ENCODE data around the gene GALNT9. TPM values are rescaled to one million over a fixed set of nuclear protein-coding genes. Genes with fewer than 3 reads are reported as not detected.

Gene GALNT9
- total and polyA plus RNA-seq, 9 donors: 0.12 to 21.9 (median 1.3) TPM; not detected in 1

- H3K27me3 ChIP-seq: no peaks in the 10 kb centered on the region
- intact Hi-C loops (cut with DNase I): loop anchor here in 1 of 4 donors (10.0 kb wide), 1 partner anchor 236 kb away; no protein-coding TSS in a partner anchor
Measured at GRCh38 chr12:132168311-132169031, 160.9 kb downstream of the GALNT9 start.

GRCh38 chr12:132167611-132168310 is 161.6 kb downstream of the GALNT9 start:
- Histone ChIP-seq H3K9me3 (no peaks in the 10 kb centered on the region), H3K27ac (no peak overlapping the region), H3K36me3 (no peaks in the 10 kb centered on the region), H3K4me3 (no peak overlapping the region), H3K27me3 (no peaks in the 10 kb centered on the region), H3K4me1 (ENCODE audit: insufficient read depth) (no peaks in the 10 kb centered on the region)
- intact Hi-C loops (cut with DNase I): loop anchor here in 1 of 4 donors (10.0 kb wide), 1 partner anchor 237 kb away; no protein-coding TSS in a partner anchor
- TF ChIP-seq EP300 (IDR thresholded peaks at IDR 0.05) (no peak), CTCF (IDR thresholded peaks at IDR 0.05) (no peak), POLR2A (IDR thresholded peaks at IDR 0.05) (no peak)
- peak in 1 of 5 donors; percentile 12 for DNase-seq
- 60 to 71% (median 61%) methylated on average over 28 to 30 of the region's 30 CpGs for WGBS, 3 donors

More at GRCh38 chr12:132168311-132169031, 160.9 kb downstream of the GALNT9 start:
- Histone ChIP-seq H3K4me3 (no peak overlapping the region), H3K4me1 (ENCODE audit: insufficient read depth) (no peaks in the 10 kb centered on the region), H3K9me3 (no peaks in the 10 kb centered on the region), H3K27ac (no peak overlapping the region), H3K36me3 (no peaks in the 10 kb centered on the region)
- 72 to 73% (median 73%) methylated on average over 24 to 31 of the region's 31 CpGs for WGBS, 3 donors
- DNase-seq: peak in 1 of 5 donors; percentile 11
- TF ChIP-seq POLR2A (IDR thresholded peaks at IDR 0.05) (no peak), EP300 (IDR thresholded peaks at IDR 0.05) (no peak), CTCF (IDR thresholded peaks at IDR 0.05) (no peak)

- Histone ChIP-seq H3K36me3 (no peaks in the 10 kb centered on the region), H3K4me1 (ENCODE audit: insufficient read depth) (peaks cover 3% of the 10 kb centered on the region), H3K27me3 (no peaks in the 10 kb centered on the region), H3K9me3 (no peaks in the 10 kb centered on the region), H3K27ac (no peak overlapping the region), H3K4me3 (no peak overlapping the region)
- intact Hi-C loops (cut with DNase I): loop anchor here in 1 of 4 donors (10.0 kb wide), 1 partner anchor 238 kb away; no protein-coding TSS in a partner anchor
- DNase-seq: no peak
- TF ChIP-seq POLR2A (IDR thresholded peaks at IDR 0.05) (no peak), CTCF (IDR thresholded peaks at IDR 0.05) (no peak), EP300 (IDR thresholded peaks at IDR 0.05) (no peak)
- WGBS, 3 donors: 88 to 93% (median 92%) methylated on average over 10 of the region's 10 CpGs
Measured at GRCh38 chr12:132166801-132167591, 162.4 kb downstream of the GALNT9 start.

GRCh38 chr12:132166093-132166492 is 163.3 kb downstream of the GALNT9 start:
- Histone ChIP-seq H3K27ac (no peak overlapping the region), H3K36me3 (no peaks in the 10 kb centered on the region), H3K27me3 (no peaks in the 10 kb centered on the region), H3K9me3 (no peaks in the 10 kb centered on the region), H3K4me3 (no peak overlapping the region), H3K4me1 (ENCODE audit: insufficient read depth) (peaks cover 3% of the 10 kb centered on the region)
- no peak for TF ChIP-seq POLR2A (IDR thresholded peaks at IDR 0.05)
- TF ChIP-seq EP300 (IDR thresholded peaks at IDR 0.05): no peak
- TF ChIP-seq CTCF (IDR thresholded peaks at IDR 0.05): no peak
- no peak for DNase-seq
- intact Hi-C loops (cut with DNase I): loop anchor here in 1 of 4 donors (10.0 kb wide), 1 partner anchor 239 kb away; no protein-coding TSS in a partner anchor
- 86 to 96% (median 91%) methylated on average over 2 of the region's 2 CpGs for WGBS, 3 donors

Measured in ovary (tissue), 9 donors.